ENCODE measurements around the gene BLVRB. TPM values are rescaled to one million over a fixed set of nuclear protein-coding genes. Genes with fewer than 3 reads are reported as not detected.
"Not testable (repeated sequence)": the region's sequence is repeated elsewhere in the genome, so short reads cannot be mapped to it uniquely, and the experiment has no call there.

BLVRB gene
- total RNA-seq, 2 experiments from 2014 or later, result 34.1 to 35.6 TPM

GRCh38 chr19:40486017-40486416 lies 20.5 kb upstream of the BLVRB start:
- no peaks in the 10 kb centered on the region for H3K9me3 Mint-ChIP-seq (ENCODE audit: low read depth)
- ATAC-seq (no peak), DNase-seq (no peak)
- ChIA-PET CTCF (no interaction called here), POLR2A (no interaction called here)
- intact Hi-C loops (cut with DNase I, micrococcal nuclease), result no loop called here
- no peaks in the 10 kb centered on the region for H3K4me1 Mint-ChIP-seq
- H3K4me3 Mint-ChIP-seq, result no peak overlapping the region
- H3K36me3 Mint-ChIP-seq (ENCODE audit: low read depth), result no peaks in the 10 kb centered on the region
- H3K27ac Mint-ChIP-seq, result no peak overlapping the region
- H3K27me3 Mint-ChIP-seq, result peaks cover 13% of the 10 kb centered on the region

DNA sequence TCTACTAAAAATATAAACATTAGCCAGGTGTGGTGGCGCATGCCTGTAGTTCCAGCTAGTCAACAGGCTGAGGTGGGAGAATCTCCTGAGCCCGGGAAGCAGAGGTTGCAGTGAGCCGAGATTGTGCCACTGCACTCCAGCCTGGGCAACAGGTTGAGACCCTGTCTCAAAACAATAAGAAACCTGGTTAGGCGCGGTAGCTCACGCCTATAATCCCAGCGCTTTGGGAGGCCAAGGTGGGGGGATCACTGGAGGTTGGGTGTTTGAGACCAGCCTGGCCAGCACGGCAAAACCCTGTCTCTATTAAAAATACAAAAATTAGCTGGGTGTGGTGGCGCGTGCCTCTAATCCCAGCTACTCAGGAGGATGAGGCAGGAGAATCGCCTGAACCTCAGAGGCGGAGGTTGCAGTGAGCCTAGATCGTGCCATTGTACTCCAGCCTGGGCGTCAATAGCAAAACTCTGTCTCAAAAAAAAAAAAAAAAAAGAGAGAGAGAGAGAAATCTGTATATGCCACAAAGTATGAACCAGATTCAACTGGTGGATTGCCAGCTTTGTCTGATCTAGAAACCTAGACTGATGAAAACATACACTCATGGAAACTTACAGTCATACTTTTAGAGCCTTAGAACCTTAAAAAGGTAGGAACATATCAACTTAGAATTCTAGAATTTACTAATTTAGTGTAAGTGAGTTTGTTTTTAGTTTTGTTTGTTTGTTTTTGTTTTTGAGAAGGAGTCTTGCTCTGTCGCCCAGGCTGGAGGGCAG lies 10.5 kb upstream of the BLVRB start:
- CTCF ChIA-PET, result interaction anchor here (0.6 kb wide), 1 partner anchor 11 kb away, joined by 3 read pairs; no protein-coding TSS in a partner anchor
- H3K27me3 Mint-ChIP-seq; intact Hi-C loops (cut with DNase I, micrococcal nuclease); POLR2A ChIA-PET; DNase-seq; H3K4me1 Mint-ChIP-seq; H3K36me3 Mint-ChIP-seq (ENCODE audit: low read depth); H3K4me3 Mint-ChIP-seq; H3K27ac Mint-ChIP-seq; H3K9me3 Mint-ChIP-seq (ENCODE audit: low read depth): not testable (repeated sequence)
- peak; percentile 93 for ATAC-seq

DNA sequence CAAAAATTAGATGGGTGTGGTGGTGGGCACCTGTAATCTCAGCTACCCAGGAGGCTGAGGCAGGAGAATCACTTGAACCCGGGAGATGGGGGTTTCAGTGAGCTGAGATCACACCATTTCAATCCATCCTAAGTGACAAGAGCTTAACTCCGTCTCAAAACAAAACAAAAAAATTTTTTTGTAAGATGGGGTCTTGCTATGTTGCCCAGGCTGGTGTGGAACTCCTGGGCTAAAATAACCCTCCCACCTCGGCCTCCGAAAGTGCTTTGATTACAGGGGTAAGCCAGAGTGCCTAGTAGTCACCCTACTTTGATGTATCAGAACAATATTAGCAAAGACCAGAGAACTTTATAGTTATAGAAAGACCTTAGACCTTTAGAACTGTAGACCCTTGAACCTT lies 9.2 kb upstream of the BLVRB start:
- H3K36me3 Mint-ChIP-seq (ENCODE audit: low read depth), result no peaks in the 10 kb centered on the region
- no peaks in the 10 kb centered on the region for H3K9me3 Mint-ChIP-seq (ENCODE audit: low read depth)
- H3K27me3 Mint-ChIP-seq, result no peaks in the 10 kb centered on the region
- CTCF ChIA-PET, result interaction anchor here (0.7 to 2.1 kb wide), 4 partner anchors 11 to 169 kb away, joined by 3 to 5 read pairs (median 4); no protein-coding TSS in a partner anchor
- DNase-seq (no peak), ATAC-seq (no peak)
- POLR2A ChIA-PET, result no interaction called here
- peak overlapping the region; percentile 42 for H3K27ac Mint-ChIP-seq
- peaks cover 2% of the 10 kb centered on the region for H3K4me1 Mint-ChIP-seq
- intact Hi-C loops (cut with DNase I, micrococcal nuclease), result no loop called here
- H3K4me3 Mint-ChIP-seq, result no peak overlapping the region

GRCh38 chr19:40472516-40472915 lies 7.0 kb upstream of the BLVRB start:
- H3K27me3 Mint-ChIP-seq, result peaks cover 5% of the 10 kb centered on the region
- no peak overlapping the region for H3K27ac Mint-ChIP-seq
- H3K9me3 Mint-ChIP-seq (ENCODE audit: low read depth), result no peaks in the 10 kb centered on the region
- peaks cover 5% of the 10 kb centered on the region for H3K4me1 Mint-ChIP-seq
- intact Hi-C loops (cut with DNase I, micrococcal nuclease), result no loop called here
- no peak overlapping the region for H3K4me3 Mint-ChIP-seq
- no peaks in the 10 kb centered on the region for H3K36me3 Mint-ChIP-seq (ENCODE audit: low read depth)
- ChIA-PET CTCF (no interaction called here), POLR2A (no interaction called here)
- ATAC-seq (no peak), DNase-seq (no peak)

DNA sequence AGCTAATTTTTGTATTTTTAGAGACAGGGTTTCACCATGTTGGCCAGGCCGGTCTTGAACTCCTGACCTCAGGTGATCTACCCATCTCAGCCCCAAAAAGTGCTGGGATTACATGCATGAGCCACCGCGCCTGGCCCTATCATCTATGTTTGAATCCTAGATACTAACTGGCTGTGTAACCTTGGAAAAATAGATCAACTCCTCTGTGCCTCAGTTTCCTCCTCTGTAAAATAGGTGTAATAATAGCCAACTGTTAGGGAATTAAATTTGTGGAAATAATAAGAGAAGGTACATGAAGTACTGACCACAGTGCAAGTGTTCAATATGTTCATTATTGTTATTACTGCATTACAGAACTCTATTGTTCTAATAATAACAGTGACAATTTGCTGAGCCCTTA lies 5.6 kb upstream of the BLVRB start:
- Mint-ChIP-seq H3K36me3 (ENCODE audit: low read depth) (peaks cover 4% of the 10 kb centered on the region), H3K4me1 (peaks cover 11% of the 10 kb centered on the region), H3K27me3 (peaks cover 11% of the 10 kb centered on the region), H3K9me3 (ENCODE audit: low read depth) (no peaks in the 10 kb centered on the region), H3K27ac (no peak overlapping the region), H3K4me3 (no peak overlapping the region)
- ATAC-seq (no peak), DNase-seq (no peak)
- intact Hi-C loops (cut with DNase I, micrococcal nuclease), result no loop called here
- ChIA-PET POLR2A (interaction anchor here (0.7 kb wide), 1 partner anchor 473 kb away, joined by 3 read pairs; no protein-coding TSS in a partner anchor), CTCF (interaction anchor here (0.6 to 1.3 kb wide), 4 partner anchors 17 to 455 kb away, joined by 3 to 4 read pairs (median 4); partner anchors contain the start of gene SERTAD1)

- no peak overlapping the region for H3K27ac Mint-ChIP-seq
- peaks cover 24% of the 10 kb centered on the region for H3K4me1 Mint-ChIP-seq
- ATAC-seq (no peak), DNase-seq (no peak)
- H3K4me3 Mint-ChIP-seq, result no peak overlapping the region
- peaks cover 11% of the 10 kb centered on the region for H3K27me3 Mint-ChIP-seq
- H3K36me3 Mint-ChIP-seq (ENCODE audit: low read depth), result peaks cover 4% of the 10 kb centered on the region
- intact Hi-C loops (cut with DNase I, micrococcal nuclease), result loop anchor here (5.0 to 10.0 kb wide), 2 partner anchors 143 to 246 kb away; partner anchors contain the start of genes COQ8B (in 1 of the 2) and ITPKC (in 1 of the 2)
- H3K9me3 Mint-ChIP-seq (ENCODE audit: low read depth), result no peaks in the 10 kb centered on the region
- ChIA-PET POLR2A (no interaction called here), CTCF (no interaction called here)
Observed at GRCh38 chr19:40469011-40469410, 3.5 kb upstream of the BLVRB start.

DNA sequence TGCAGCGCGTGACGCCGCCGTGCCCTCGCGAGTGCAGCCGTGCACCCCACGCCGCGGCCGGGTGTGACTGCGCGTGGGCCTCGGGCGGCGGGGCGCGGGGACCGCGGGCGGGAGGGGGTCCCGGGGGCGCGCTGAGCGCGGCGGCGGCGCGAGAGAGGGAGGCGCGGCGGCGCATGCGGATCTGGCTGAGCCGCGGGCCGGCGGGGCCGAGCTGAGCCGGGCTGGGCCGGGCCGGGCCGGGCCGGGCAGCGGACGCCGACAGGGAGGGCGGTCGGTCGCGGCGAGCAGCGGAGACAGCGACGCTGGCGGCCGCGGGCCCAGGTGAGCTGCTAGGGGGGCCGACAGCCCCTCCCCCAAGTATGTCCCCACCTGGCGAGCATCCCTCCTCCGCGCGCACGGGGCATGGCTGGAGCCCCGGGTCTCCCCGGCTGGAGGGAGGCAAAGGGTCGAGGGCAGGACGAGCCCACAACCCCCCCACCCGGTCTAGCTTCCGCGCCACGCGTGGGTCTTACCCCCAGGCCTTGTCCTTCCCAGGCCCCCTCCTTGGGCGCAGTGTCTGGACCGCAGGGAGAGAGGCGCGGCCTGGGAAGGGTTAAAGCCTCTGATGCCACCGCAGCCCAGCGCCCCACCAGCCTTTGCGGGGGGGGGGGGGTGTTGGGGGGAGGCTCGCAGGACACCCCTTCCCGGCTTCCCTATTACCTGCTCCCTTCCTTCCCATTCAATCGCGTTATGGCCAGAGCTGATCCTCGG lies 1.6 kb upstream of the BLVRB start, which contains the start of gene SPTBN4:
TSS of gene SPTBN4 (plus strand) at position 17 of the 750 bp plus-strand sequence. CDS start 5,621 bp downstream, outside the sequence.
- intact Hi-C loops (cut with DNase I, micrococcal nuclease), result loop anchor here (1.0 to 10.0 kb wide), 8 partner anchors 42 to 796 kb away; partner anchors contain the start of genes AKT2 (in 1 of the 2), C19orf47 (in 1 of the 2), COQ8B (in 1 of the 2) and ITPKC (in 1 of the 2)
- no peak for DNase-seq
- no peak for ATAC-seq
- Mint-ChIP-seq H3K4me3 (peak within 1 kb of the TSS; percentile 77), H3K4me1 (peaks cover 30% of the 10 kb centered on the region), H3K9me3 (ENCODE audit: low read depth) (no peaks in the 10 kb centered on the region), H3K27ac (peak within 1 kb of the TSS; percentile 87), H3K36me3 (ENCODE audit: low read depth) (peaks cover 4% of the 10 kb centered on the region), H3K27me3 (peaks cover 11% of the 10 kb centered on the region)
- CTCF ChIA-PET, result no interaction called here
- POLR2A ChIA-PET, result no interaction called here

DNA sequence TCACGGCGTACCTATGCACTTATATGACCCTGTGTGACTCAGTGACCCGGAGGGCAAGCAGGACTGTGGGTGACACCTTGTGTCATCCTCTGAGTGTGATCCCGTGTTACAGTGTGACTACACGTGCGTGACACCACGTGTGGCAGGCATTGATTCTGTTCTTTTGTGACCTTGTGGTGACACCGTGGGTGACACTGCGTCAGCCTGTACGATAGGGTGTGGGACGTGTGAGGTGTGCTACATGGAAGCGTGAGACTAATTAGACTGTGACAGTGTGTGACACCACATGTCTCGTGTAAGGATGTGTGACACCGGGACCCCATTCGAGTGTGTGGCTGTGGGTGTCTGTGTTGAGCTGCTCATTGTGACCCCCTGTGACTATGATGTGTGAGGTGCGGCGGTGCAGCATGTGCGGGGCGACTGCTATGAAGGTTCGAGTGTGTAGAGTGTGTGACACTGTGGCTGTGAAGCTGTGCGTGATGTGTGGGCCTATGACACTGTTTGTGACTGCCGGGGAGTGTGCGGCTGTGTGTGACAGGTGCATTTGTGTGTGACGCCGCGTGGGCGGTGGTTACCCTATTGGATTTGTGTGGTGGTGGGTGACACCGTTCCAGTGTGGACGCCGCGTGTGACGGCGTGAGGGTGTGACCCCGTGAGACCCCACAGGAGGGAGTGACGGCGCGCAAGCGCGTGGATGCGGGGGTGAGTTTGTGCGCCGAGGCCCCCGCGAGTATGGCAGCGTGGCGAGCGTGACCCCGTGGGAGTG lies 857 bp upstream of the BLVRB start:
- H3K9me3 Mint-ChIP-seq (ENCODE audit: low read depth), result no peaks in the 10 kb centered on the region
- peaks cover 30% of the 10 kb centered on the region for H3K4me1 Mint-ChIP-seq
- ATAC-seq, result peak; percentile 80
- H3K27ac Mint-ChIP-seq, result peak overlapping the region; percentile 87
- H3K27me3 Mint-ChIP-seq, result peaks cover 11% of the 10 kb centered on the region
- CTCF ChIA-PET, result interaction anchor here (0.7 to 3.2 kb wide), 10 partner anchors 21 to 168 kb away, joined by 3 to 21 read pairs (median 8); partner anchors contain the start of gene SERTAD3
- DNase-seq, result peak; percentile 89
- POLR2A ChIA-PET, result interaction anchor here (0.9 to 1.2 kb wide), 4 partner anchors 23 to 118 kb away, joined by 3 to 7 read pairs (median 4); partner anchors contain the start of genes C19orf47, PLD3 and SERTAD1
- peaks cover 4% of the 10 kb centered on the region for H3K36me3 Mint-ChIP-seq (ENCODE audit: low read depth)
- peak overlapping the region; percentile 77 for H3K4me3 Mint-ChIP-seq
- intact Hi-C loops (cut with DNase I, micrococcal nuclease), result loop anchor here (1.0 to 10.0 kb wide), 8 partner anchors 41 to 796 kb away; partner anchors contain the start of genes AKT2 (in 1 of the 2), C19orf47 (in 1 of the 2), COQ8B (in 1 of the 2) and ITPKC (in 1 of the 2)

DNA sequence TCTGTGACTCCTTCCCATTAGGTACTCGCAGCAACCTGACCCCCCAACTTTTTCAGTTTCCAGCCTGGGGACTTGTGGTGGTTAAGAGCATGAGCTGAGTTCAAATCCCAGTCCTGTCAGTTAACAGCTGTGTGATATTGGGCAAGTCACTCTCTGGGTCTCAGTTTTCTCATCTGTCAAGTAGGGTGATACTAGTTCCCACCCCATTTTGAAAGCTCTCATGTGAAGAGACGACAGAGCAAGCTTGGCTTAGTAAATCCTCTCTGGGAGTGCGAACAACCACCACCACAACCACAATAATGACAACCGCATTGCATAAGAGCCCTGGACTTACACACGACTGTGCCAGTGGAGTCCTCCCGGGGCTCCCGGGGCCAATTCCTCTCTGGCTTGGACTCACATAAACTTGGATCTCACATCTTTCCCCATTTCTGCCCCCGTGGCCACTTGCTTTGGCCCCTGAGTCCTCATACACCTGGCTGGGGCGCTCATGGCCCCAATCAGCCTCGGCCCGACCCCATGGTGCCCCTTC lies 454 bp downstream of the BLVRB start:
- POLR2A ChIA-PET, result interaction anchor here (0.5 to 1.2 kb wide), 5 partner anchors 22 to 179 kb away, joined by 3 to 7 read pairs (median 4); partner anchors contain the start of gene SERTAD1
- Mint-ChIP-seq H3K27ac (peak overlapping the region; percentile 83), H3K27me3 (peaks cover 11% of the 10 kb centered on the region), H3K9me3 (ENCODE audit: low read depth) (no peaks in the 10 kb centered on the region), H3K36me3 (ENCODE audit: low read depth) (peaks cover 4% of the 10 kb centered on the region), H3K4me1 (peaks cover 30% of the 10 kb centered on the region), H3K4me3 (peak overlapping the region; percentile 77)
- intact Hi-C loops (cut with DNase I, micrococcal nuclease), result loop anchor here (1.0 to 10.0 kb wide), 13 partner anchors 21 to 333 kb away; partner anchors contain the start of genes SERTAD3 (in 2 of the 2), ACTMAP (in 1 of the 2), C19orf47 (in 1 of the 2) and COQ8B (in 1 of the 2)
- peak; percentile 72 for DNase-seq
- no peak for ATAC-seq
- CTCF ChIA-PET, result interaction anchor here (0.7 to 3.2 kb wide), 24 partner anchors 10 to 235 kb away, joined by 3 to 21 read pairs (median 5); partner anchors contain the start of genes AKT2 and SERTAD3

Measured in activated CD4-positive, alpha-beta T cell treated with anti-CD3 and anti-CD28 coated beads for 36 hours (primary cell).